ENCODE measurements around the gene SGCD.

Gene SGCD
- long read RNA-seq, partial matches to known transcripts: 0 of 3 reads
- long read RNA-seq, other reads (novel, unspliced or antisense): 3 of 3 reads

GRCh38 chr5:156326718-156327259 is at the start of gene SGCD:
Gene SGCD, plus strand, starts transcription at chr5:156327164.
- Histone ChIP-seq H3K27ac (replicated peaks) (no peak within 1 kb of the TSS), H3K4me3 (replicated peaks; ENCODE audit: insufficient read depth, low read length) (no peak within 1 kb of the TSS), H3K27me3 (ENCODE audit: insufficient read depth, poor library complexity, severe bottlenecking) (no peaks in the 10 kb centered on the region)
- TF ChIP-seq SPI1 (IDR thresholded peaks at IDR 0.05; ENCODE audit: borderline replicate concordance, low read depth) (no peak), GABPA (IDR thresholded peaks at IDR 0.05; ENCODE audit: low read depth) (no peak), REST (IDR thresholded peaks at IDR 0.05; ENCODE audit: insufficient replicate concordance, low read depth) (no peak), POLR2AphosphoS5 (IDR thresholded peaks at IDR 0.05; ENCODE audit: low read depth) (no peak), CTCF (IDR thresholded peaks at IDR 0.05; ENCODE audit: insufficient read depth, low read length) (no peak)
- DNase-seq (ENCODE audit: low read depth in 1 of 2, low spot score in 1 of 2): no peak

GRCh38 chr5:156277290-156277689 is 49.7 kb upstream of the SGCD start:
- H3K4me3 ChIP-seq (replicated peaks; ENCODE audit: insufficient read depth, low read length): no peak overlapping the region
- H3K27me3 ChIP-seq (ENCODE audit: insufficient read depth, poor library complexity, severe bottlenecking): no peaks in the 10 kb centered on the region
- H3K27ac ChIP-seq (replicated peaks): no peak overlapping the region
- DNase-seq (ENCODE audit: low read depth in 1 of 2, low spot score in 1 of 2): no peak
- TF ChIP-seq REST (IDR thresholded peaks at IDR 0.05; ENCODE audit: insufficient replicate concordance, low read depth) (no peak), POLR2AphosphoS5 (IDR thresholded peaks at IDR 0.05; ENCODE audit: low read depth) (no peak), GABPA (IDR thresholded peaks at IDR 0.05; ENCODE audit: low read depth) (no peak), SPI1 (IDR thresholded peaks at IDR 0.05; ENCODE audit: borderline replicate concordance, low read depth) (no peak), CTCF (IDR thresholded peaks at IDR 0.05; ENCODE audit: insufficient read depth, low read length) (no peak)

- Histone ChIP-seq H3K27me3 (ENCODE audit: insufficient read depth, poor library complexity, severe bottlenecking) (no peaks in the 10 kb centered on the region), H3K4me3 (replicated peaks; ENCODE audit: insufficient read depth, low read length) (no peak overlapping the region), H3K27ac (replicated peaks) (no peak overlapping the region)
- TF ChIP-seq REST (IDR thresholded peaks at IDR 0.05; ENCODE audit: insufficient replicate concordance, low read depth): no peak
- TF ChIP-seq POLR2AphosphoS5 (IDR thresholded peaks at IDR 0.05; ENCODE audit: low read depth): no peak
- TF ChIP-seq CTCF (IDR thresholded peaks at IDR 0.05; ENCODE audit: insufficient read depth, low read length): no peak
- no peak for TF ChIP-seq GABPA (IDR thresholded peaks at IDR 0.05; ENCODE audit: low read depth)
- no peak for DNase-seq (ENCODE audit: low read depth in 1 of 2, low spot score in 1 of 2)
Observed at GRCh38 chr5:156295431-156295830, 31.5 kb upstream of the SGCD start.
